HEK293 (cell line): Measurements from ENCODE around the gene PDK2.

Experiments used
- CTCF ChIA-PET: fragments of 350-600 bp; formaldehyde crosslinking; extraction: SDS; loops from one replicate; lab custom pipeline; 2021; ENCODE audit warnings: antibody characterized with exemption; lab: Yijun Ruan, JAX
- POLR2A ChIA-PET: fragments of 300-600 bp; formaldehyde crosslinking; extraction: SDS; loops from one replicate; lab custom pipeline; 2020; ENCODE audit warnings: antibody characterized with exemption, inconsistent platforms; lab: Yijun Ruan, JAX
- H3K27ac ChIP-seq: fragments of 200-500 bp; sonication (Bioruptor generic); 2 replicates; pipeline ENCODE4 v1.5.1; 2014; ENCODE audit warnings: low read depth, low read length, control low read depth, inconsistent platforms; ENCODE audit errors: extremely low read depth
- H3K36me3 ChIP-seq, 2 experiments: fragments of 200-500 bp in 1 of 2; sonication (Bioruptor generic) in 1 of 2; 1 replicate in 1 of 2; 2 replicates in 1 of 2; pipeline ENCODE4 v1.5.1; 2014 to 2017; ENCODE audit warnings: inconsistent platforms in 2 of 2, low read length in 2 of 2; ENCODE audit not compliant: control insufficient read depth in 2 of 2, insufficient read depth in 1 of 2
- H3K4me1 ChIP-seq: fragments of 200-500 bp; sonication (Bioruptor generic); 2 replicates; pipeline ENCODE4 v1.5.1; 2014; ENCODE audit warnings: mild to moderate bottlenecking, low read length, inconsistent platforms; ENCODE audit not compliant: control insufficient read depth, insufficient read depth
- H3K4me3 ChIP-seq: 2 replicates; pipeline ENCODE4 v1.5.1; 2011; ENCODE audit warnings: low read depth, mild to moderate bottlenecking, control low read depth, low read length, moderate library complexity
- H3K9me3 ChIP-seq: fragments of 200-500 bp; sonication (Bioruptor generic); 2 replicates; pipeline ENCODE4 v1.5.1; 2014; ENCODE audit warnings: low read depth, low read length, inconsistent platforms; ENCODE audit not compliant: control insufficient read depth, insufficient read depth
- ELK4 ChIP-seq: IDR thresholded peaks from 2 replicates; pipeline ENCODE4 v1.6.1; 2011; ENCODE audit warnings: mild to moderate bottlenecking, low read depth, low read length, borderline replicate concordance
- GLIS2 ChIP-seq: fragments of 450-650 bp; formaldehyde crosslinking; IDR thresholded peaks from 2 replicates; pipeline ENCODE4 v1.5.1; 2016; ENCODE audit warnings: missing biosample characterization, missing genetic modification characterization
- HIC1 ChIP-seq: fragments of 450-650 bp; formaldehyde crosslinking; IDR thresholded peaks from 2 replicates; pipeline ENCODE4 v1.5.1; 2016; ENCODE audit warnings: missing biosample characterization, missing genetic modification characterization
- KLF9 ChIP-seq: fragments of 450-650 bp; formaldehyde crosslinking; IDR thresholded peaks from 2 replicates; pipeline ENCODE4 v1.5.1; 2016; ENCODE audit warnings: missing biosample characterization, missing genetic modification characterization, low read depth
- MZF1 ChIP-seq: fragments of 450-650 bp; formaldehyde crosslinking; IDR thresholded peaks from 2 replicates; pipeline ENCODE4 v1.5.1; 2017; ENCODE audit warnings: missing biosample characterization, missing genetic modification characterization, borderline replicate concordance
- OVOL3 ChIP-seq: fragments of 450-650 bp; formaldehyde crosslinking; IDR thresholded peaks from 2 replicates; pipeline ENCODE4 v1.5.1; 2016; ENCODE audit warnings: missing biosample characterization, missing genetic modification characterization
- PRDM2 ChIP-seq: fragments of 450-650 bp; formaldehyde crosslinking; IDR thresholded peaks from 2 replicates; pipeline ENCODE4 v1.5.1; 2016; ENCODE audit warnings: missing biosample characterization, missing genetic modification characterization, borderline replicate concordance
- SALL2 ChIP-seq: fragments of 450-650 bp; formaldehyde crosslinking; IDR thresholded peaks from 2 replicates; pipeline ENCODE4 v1.5.0; 2017; ENCODE audit warnings: missing biosample characterization, mild to moderate bottlenecking, missing genetic modification characterization, borderline replicate concordance
- SP2 ChIP-seq: fragments of 450-650 bp; formaldehyde crosslinking; IDR thresholded peaks from 2 replicates; pipeline ENCODE4 v1.5.1; 2016; ENCODE audit warnings: missing biosample characterization, missing genetic modification characterization
- ZBTB21 ChIP-seq: fragments of 450-650 bp; formaldehyde crosslinking; IDR thresholded peaks from 2 replicates; pipeline ENCODE4 v1.5.1; 2017; ENCODE audit warnings: missing biosample characterization, missing genetic modification characterization
- ZNF211 ChIP-seq: fragments of 450-650 bp; formaldehyde crosslinking; IDR thresholded peaks from 2 replicates; pipeline ENCODE4 v1.5.1; 2016; ENCODE audit warnings: low read depth, missing biosample characterization, missing genetic modification characterization
- ZNF354C ChIP-seq: fragments of 450-650 bp; formaldehyde crosslinking; IDR thresholded peaks from 2 replicates; pipeline ENCODE4 v1.5.1; 2016; ENCODE audit warnings: missing biosample characterization, missing genetic modification characterization, low read depth, borderline replicate concordance
- ZNF423 ChIP-seq: fragments of 450-650 bp; formaldehyde crosslinking; IDR thresholded peaks from 2 replicates; pipeline ENCODE4 v1.5.1; 2016; ENCODE audit warnings: missing biosample characterization, missing genetic modification characterization
- ZNF433 ChIP-seq: fragments of 450-650 bp; formaldehyde crosslinking; IDR thresholded peaks from 2 replicates; pipeline ENCODE4 v1.5.1; 2016; ENCODE audit warnings: missing biosample characterization, missing genetic modification characterization, low read depth
- ZNF558 ChIP-seq: fragments of 450-650 bp; formaldehyde crosslinking; IDR thresholded peaks from 2 replicates; pipeline ENCODE4 v1.5.1; 2016; ENCODE audit warnings: missing biosample characterization, missing genetic modification characterization
- ZNF561 ChIP-seq: fragments of 450-650 bp; IDR thresholded peaks from 2 replicates; pipeline ENCODE4 v1.5.1; 2018; ENCODE audit warnings: missing biosample characterization, missing genetic modification characterization, borderline replicate concordance
- ZNF600 ChIP-seq: fragments of 450-650 bp; formaldehyde crosslinking; IDR thresholded peaks from 2 replicates; pipeline ENCODE4 v1.5.1; 2016; ENCODE audit warnings: missing biosample characterization, missing genetic modification characterization
- ZSCAN5A ChIP-seq: fragments of 450-650 bp; formaldehyde crosslinking; IDR thresholded peaks from 2 replicates; pipeline ENCODE4 v1.5.1; 2016; ENCODE audit warnings: missing biosample characterization, missing genetic modification characterization

The PDK2 gene

GRCh38 chr17:50134206-50135110, 39.3 kb downstream of the PDK2 start (continued):
- TF ChIP-seq PRDM2 (tag by site-specific recombination) (no peak), KLF9 (tag by site-specific recombination) (no peak), ZNF600 (tag by site-specific recombination) (0 out of 2 replicates have a peak, but pooled peaks have one; percentile 37), ZBTB21 (tag by site-specific recombination) (no peak), SALL2 (no peak), ZNF423 (tag by site-specific recombination) (no peak), SP2 (tag by site-specific recombination) (peak; percentile 29; the same call in 1 of the 2 replicates), OVOL3 (tag by site-specific recombination) (no peak)
- TF ChIP-seq, all 188 proteins: peak for 11

GRCh38 chr17:50135316-50136095, 40.4 kb downstream of the PDK2 start:
- H3K36me3 ChIP-seq: peaks cover 17 to 73% of the 10 kb centered on the region in 2 experiments
- TF ChIP-seq ZNF600 (tag by site-specific recombination) (peak; percentile 96), MZF1 (tag by site-specific recombination) (no peak), HIC1 (tag by site-specific recombination) (peak; percentile 52; the same call in 1 of the 2 replicates)
- ChIA-PET CTCF (interaction anchor here (0.5 to 1.2 kb wide), 3 partner anchors 29 to 65 kb away, joined by 3 to 6 read pairs (median 5); partner anchors contain the start of genes PDK2 and SGCA), POLR2A (interaction anchor here (2.4 kb wide), 1 partner anchor 17 kb away, joined by 10 read pairs; no protein-coding TSS in a partner anchor)
- H3K27ac ChIP-seq: no peak overlapping the region
- no peak overlapping the region for H3K4me3 ChIP-seq
- H3K9me3 ChIP-seq: no peaks in the 10 kb centered on the region
- no peaks in the 10 kb centered on the region for H3K4me1 ChIP-seq

- Histone ChIP-seq H3K4me1 (no peaks in the 10 kb centered on the region), H3K4me3 (no peak overlapping the region), H3K27ac (no peak overlapping the region), H3K9me3 (no peaks in the 10 kb centered on the region), H3K36me3 (peaks cover 22 to 80% of the 10 kb centered on the region in 2 experiments)
- ChIA-PET POLR2A (interaction anchor here (0.9 to 2.4 kb wide), 4 partner anchors 16 to 42 kb away, joined by 3 to 10 read pairs (median 3); no protein-coding TSS in a partner anchor), CTCF (interaction anchor here (0.9 to 1.5 kb wide), 5 partner anchors 21 to 42 kb away, joined by 3 to 10 read pairs (median 5); partner anchors contain the start of genes PDK2 and SGCA)
- TF ChIP-seq ELK4 (no peak), GLIS2 (tag by site-specific recombination) (no peak), ZNF561 (no peak), ZNF558 (tag by site-specific recombination) (no peak), ZBTB21 (tag by site-specific recombination) (no peak), ZNF354C (no peak), ZNF433 (tag by site-specific recombination) (no peak), ZNF211 (tag by site-specific recombination) (no peak), ZSCAN5A (tag by site-specific recombination) (no peak)
Measured at GRCh38 chr17:50136096-50136687, 41.0 kb downstream of the PDK2 start.
